Stimulated activated CD8-positive, alpha-beta memory T cell treated with anti-CD3 and anti-CD28 coated beads, Interleukin-15, amount 100 ng/mL, for 1 hour (primary cell): ENCODE results near the gene HNRNPM.

Experiments
- DNase-seq: peaks from one replicate; pipeline ENCODE4 v3.0.0-alpha.2; 2020; ENCODE audit warnings: low read depth

Gene HNRNPM

GRCh38 chr19:8487137-8487851, 42.5 kb downstream of the HNRNPM start:
- peak; percentile 22 for DNase-seq

GRCh38 chr19:8488365-8488764, 43.6 kb downstream of the HNRNPM start:
- no peak for DNase-seq

DNA sequence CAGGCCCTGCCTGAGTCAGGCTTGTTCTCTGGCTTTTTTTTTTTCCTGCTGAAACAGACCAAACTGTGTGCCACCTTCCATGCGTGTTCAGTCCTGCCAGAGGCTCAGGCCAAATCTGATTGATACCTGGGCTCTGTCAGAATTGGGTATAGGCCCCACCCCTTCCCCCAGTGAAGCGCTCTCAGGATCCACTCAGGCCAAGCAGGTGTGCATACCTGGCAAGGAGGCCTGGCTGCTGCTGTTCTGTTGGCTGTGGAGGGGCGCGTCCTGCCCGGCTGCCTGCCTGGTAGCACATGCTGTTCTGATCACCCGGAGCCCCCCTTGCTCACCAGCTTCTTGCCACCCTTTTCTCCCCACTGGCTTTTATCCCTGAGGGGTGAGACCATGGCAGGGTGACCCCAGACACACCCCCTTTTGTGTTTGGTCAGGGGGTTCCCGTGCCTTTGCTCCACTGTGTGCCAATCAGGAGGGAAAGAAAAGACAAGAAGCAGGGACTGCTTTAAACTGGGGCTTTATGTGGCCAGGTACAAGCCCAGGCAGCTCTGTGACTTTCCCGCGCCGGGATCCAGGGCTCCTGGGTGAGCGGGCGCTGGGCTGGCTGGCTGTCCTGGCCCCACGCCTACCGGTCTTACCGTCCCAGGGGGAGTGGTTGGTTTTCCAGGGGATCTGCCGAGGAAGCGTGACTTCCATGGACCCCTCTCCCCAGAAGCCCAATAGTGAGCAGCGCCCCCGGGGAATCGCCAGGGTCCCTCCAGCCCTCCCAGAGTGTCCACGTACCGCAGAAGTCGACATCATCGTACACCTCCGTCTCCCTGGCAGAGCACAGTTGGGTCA, 45.0 kb downstream of the HNRNPM start:
- no peak for DNase-seq

- no peak for DNase-seq
These were observed 45.6 kb downstream of the HNRNPM start for GRCh38 chr19:8490395-8490760.

- DNase-seq, result no peak
These were observed 46.1 kb downstream of the HNRNPM start for GRCh38 chr19:8490873-8491272.

- DNase-seq, result no peak
These were observed 46.8 kb downstream of the HNRNPM start for GRCh38 chr19:8491574-8491973.

GRCh38 chr19:8494158-8494557, 49.4 kb downstream of the HNRNPM start:
- DNase-seq, result no peak

- DNase-seq, result no peak
These were observed 53.5 kb downstream of the HNRNPM start for GRCh38 chr19:8498295-8498694.

DNA sequence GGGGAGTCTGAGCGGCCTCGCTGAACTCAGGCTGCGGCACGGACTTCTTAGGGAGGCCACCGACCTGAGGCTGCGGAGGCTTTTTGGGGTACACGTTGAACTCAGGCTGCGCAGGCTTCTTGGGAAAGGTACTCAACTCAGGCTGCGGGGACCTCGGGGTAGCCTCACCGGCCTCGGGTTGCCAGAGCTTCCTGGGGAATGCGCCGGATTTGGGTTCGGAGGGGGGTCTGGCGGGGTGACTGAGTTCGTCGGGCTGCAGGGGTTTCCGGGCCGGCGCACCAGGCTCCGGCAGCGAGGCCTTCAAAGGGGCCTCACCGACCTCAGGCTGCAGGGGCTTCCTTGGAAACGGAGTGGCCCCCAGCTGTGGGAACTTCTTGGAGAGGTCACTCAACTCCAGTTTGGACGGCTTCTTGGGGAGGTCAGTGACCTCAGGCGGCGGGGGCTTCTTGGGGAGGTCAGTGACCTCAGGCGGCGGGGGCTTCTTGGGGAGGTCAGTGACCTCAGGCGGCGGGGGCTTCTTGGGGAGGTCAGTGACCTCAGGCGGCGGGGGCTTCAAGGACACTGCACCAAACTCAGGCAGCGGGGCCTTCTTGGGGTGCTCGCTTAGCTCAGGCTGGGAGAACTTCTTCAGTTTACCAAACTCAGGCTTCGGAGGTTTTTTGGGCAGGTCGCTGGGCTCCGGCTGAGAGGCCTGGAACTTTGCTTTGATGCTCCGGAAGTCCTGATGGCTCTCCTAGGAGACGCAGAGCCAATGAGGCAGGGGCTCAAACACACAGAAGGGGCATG, 54.5 kb downstream of the HNRNPM start:
- no peak for DNase-seq

DNA sequence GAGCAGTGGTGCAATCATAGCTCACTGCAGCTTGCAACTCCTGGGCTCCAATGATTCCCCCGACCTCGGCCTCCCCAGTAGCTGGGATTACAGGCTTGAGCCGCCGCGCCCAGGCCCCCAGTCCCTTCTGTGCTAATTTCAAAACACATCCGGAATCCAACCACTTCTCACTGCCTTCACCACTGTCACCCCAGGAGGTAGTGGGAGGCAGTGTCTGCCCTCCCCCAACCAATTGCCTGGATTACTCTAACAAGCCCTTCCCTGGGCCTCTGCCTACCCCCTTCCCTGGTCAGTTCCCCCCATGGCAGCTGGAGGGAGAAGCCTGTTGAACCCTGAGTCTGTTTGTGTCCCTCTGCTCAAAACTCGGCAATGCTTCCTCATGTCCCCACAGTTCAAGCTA, 55.4 kb downstream of the HNRNPM start:
- DNase-seq, result no peak

- no peak for DNase-seq
These were observed 56.7 kb downstream of the HNRNPM start for GRCh38 chr19:8501516-8501915.

- no peak for DNase-seq
These were observed 57.2 kb downstream of the HNRNPM start for GRCh38 chr19:8501981-8502380.

DNA sequence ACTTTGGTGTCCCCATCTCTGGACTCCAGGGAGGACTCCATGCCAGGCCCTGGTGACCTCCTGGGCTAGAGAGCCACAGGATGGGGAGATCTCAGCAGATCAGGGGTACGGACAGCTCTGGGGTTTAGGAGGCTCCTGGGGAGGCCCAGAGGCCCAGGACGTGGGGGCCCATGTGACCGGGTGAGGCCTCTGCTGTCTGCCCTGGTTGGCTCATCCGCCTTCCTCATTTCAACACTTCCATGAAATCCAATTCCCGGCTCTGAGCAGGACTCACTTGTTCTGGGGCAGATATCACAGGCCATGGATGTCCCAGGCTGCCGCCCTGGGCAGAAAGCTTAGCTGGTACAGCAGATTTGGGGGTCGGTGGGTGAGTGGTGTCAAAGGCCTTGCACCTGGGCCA, 58.7 kb downstream of the HNRNPM start:
- DNase-seq, result no peak

GRCh38 chr19:8504171-8504570, 59.4 kb downstream of the HNRNPM start:
- no peak for DNase-seq

- DNase-seq, result no peak
These were observed 60.1 kb downstream of the HNRNPM start for GRCh38 chr19:8504919-8505318.

DNA sequence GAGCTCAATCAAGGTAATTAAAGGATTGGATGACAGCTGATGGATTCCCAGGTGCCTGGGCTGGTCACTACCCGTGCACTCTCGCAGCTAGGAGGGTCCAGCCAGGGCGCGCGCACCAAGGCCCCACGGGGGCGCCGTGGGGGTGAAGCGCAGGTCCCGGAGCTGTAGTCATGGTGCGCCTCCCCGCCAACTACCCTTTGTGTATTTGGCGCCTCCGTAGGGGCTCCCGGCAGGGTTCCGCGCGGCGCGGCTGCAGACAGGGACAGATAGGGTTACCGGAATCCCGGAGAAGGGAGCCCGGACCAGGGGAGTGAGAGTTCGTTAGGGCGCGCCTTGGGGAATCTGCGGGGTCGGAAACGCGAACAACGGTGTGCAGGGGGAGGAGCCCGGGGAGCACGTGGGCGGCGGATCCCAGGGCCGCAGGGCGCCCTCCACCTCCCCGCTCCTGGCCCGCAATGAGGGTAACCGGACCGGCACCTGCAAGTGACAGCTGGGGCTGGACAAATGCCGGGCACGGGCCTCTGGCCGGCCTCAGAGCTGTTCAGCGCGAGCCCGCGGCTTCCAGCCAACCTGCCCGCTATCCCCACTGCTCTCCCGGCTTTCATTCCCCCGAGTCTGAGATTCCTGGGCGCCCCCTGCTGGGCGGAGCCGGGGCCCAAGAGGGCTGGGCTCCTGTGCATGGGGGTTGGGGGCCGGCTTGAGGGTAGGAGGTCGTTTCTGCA, 61.1 kb downstream of the HNRNPM start:
- DNase-seq, result peak; percentile 46

DNA sequence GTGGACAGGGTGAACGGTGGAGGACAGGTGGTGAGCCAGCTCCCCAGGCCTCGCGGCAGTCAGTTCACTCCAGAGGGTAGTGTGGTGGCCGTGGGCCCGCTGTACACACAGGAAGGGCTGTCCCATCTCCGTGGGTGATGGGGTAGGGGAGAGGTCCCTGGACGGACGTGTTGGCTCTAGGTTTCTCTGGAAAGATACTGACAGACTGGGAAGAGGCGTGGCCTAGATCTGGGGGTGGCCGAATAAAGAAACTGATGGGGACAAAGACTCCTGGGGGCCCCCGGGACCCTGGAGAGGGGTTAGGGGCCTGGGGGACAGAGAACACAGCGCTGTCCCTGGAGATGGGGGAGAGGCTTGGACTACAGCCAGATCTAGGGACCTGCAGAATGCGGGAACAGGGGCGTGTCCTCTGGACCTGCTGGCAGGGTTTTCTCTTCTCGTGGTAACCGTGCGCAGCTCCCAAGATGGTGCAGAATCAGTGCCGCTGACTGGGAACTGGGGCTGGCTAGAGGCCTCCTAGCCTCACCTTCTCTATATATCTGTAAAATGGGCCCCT, 61.7 kb downstream of the HNRNPM start:
- DNase-seq, result no peak

DNA sequence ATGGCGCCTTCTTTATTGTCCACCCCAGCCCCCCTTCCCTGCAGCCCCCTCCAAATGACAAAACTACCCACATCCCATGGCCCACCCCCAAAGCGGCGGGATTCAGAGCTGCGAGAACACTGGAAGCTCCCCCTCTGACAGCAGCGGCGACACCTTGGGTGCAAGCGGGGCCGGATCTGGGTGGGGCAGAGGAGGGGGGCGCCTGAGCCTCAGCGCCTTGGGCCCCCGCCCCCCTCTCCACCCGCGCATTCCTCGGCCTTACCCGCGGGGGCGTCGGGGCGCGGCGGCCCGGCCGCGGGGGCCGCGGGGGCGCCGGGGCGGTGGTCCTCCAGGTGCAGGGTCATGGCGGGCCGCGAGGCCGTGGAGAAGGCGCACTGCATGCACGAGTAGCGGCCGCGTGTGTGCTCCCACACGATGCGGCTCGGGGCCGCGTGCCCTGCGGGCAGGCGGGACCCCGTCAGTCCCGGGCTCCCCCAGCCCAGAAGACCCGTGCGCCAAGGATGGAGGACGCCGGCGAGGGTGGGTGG, 65.9 kb downstream of the HNRNPM start:
- DNase-seq, result no peak

DNA sequence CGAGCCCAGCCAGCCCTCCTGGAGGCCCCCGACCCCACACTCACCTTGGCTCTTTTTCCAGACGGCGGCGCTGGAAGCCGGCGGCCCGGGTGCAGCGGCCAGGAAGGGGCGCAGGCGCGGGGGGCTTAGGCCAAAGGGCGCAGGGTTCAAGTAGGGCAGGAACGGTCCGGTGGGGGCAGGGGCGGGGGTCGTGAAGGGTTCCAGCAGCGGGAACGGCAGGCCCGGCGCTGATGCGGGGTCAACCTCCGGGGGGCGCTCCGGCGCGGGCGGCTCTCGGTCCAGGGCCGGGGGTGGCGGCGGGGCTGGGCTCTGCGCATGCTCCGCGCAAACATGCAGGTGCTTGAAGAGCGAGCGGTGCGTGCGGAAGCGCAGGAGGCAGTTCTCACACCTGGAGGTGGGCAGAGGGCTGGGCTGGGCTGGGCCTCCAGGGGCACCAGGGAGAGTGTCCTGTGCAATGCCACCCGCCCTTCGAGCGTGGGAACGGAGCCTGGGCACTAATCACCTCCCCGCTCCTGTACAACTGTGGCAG, 66.9 kb downstream of the HNRNPM start:
- DNase-seq, result no peak

DNA sequence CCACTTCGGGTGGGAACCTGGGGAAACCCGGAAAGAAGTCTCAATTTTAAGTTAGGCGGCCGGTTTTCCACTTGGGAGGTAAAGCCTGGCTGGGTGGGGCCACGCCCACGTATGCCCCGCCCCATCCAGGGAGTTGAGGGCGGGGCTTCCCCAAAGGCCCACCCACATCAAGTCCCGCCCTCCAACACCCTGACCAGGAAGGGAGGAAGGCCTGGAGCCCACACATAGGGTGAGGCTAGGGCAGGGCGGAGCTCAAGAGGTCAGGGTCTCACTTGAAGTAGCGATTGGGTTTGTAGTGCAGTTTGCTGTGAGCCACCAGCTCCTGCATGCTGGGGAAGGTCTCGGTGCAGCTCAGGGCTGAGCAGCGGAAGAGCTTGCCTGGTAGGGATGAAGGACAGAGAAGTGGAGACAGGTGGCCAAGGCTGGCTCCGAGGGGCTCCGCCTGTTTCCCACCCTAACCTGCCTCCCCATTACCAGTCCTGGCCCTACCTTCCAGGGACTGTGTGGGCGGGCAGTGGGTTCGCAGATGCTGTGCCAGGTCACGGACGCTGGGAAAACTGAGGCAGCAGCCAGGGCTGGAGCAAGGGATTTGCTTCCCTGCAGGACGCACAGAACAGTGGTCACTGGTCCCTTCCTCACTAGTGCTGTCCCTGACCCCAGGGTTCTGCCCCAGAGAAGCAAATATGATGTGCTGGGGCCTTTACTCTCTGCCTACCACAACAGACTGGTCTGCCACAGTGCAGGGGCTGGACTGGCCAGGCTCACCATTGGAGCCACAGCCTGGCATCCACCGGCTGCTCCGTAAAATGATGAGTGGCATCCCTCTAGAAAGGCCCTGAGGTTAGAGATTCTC, 67.6 kb downstream of the HNRNPM start:
- no peak for DNase-seq
